Measurements from ENCODE around the gene CACNA1D. TPM values are rescaled to one million over a fixed set of nuclear protein-coding genes. Genes with fewer than 3 reads are reported as not detected.

Gene CACNA1D
- total RNA-seq (2021) = 0.85 TPM in 1 of 2 replicates, not detected in the other
- percentile 9 among the genes with signal in this experiment for Bru-seq, nascent RNA
- percentile 12 among the genes with signal in this experiment for BruChase-seq, experiment 1, labeled RNA remaining after a 2-hour chase
- BruChase-seq, experiment 2, labeled RNA remaining after a 6-hour chase = percentile 14 among the genes with signal in this experiment
- long read RNA-seq, partial matches to known transcripts = 0 of 2 reads
- long read RNA-seq, other reads (novel, unspliced or antisense) = 2 of 2 reads

DNA sequence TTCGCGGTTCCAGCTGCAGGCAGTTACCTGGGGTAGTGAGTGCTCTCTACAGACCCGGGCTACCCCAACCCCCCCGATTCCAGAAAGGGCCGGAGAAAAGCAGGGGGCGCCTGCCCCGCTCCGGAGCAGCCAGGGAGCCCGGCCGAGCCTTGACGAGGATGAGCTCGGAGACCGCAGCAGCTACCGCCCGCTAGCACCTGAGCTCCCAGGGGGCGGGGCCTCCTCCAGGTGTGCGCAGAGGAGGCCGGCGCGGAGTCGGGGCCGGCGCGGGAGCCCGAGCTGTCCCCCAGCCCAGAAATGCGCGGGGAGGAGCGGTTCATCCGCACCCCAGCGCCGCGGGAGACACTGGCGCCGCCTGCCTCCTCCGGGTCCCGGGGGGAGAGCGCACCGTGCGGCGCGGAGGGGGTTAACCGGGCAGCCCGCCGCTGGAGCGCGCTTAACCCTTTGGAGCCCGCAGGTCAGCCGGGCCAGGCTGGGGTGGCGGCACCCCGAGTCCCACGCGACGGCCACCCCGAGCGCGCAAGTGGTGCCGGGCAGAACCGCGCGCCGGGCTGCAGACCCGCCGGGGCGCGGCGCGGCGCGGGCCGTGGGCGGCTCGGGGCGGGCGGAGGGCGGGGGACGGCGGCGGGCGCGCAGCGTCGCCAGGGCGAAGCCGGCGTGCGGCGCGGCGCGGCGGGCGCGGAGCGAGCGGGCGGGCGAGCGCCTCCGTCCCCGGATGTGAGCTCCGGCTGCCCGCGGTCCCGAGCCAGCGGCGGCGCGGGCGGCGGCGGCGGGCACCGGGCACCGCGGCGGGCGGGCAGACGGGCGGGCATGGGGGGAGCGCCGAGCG is at the start of gene CACNA1D:
Gene CACNA1D, plus strand, starts transcription at position 649 of the 829 bp plus-strand sequence. CDS start 556 bp downstream, outside the sequence.
- H3K36me3 ChIP-seq (ENCODE audit: insufficient read depth, low read length, poor library complexity, severe bottlenecking) = no peaks in the 10 kb centered on the region
- POLR2A ChIA-PET (ENCODE audit: low non-redundant PET) = no interaction called here
- intact Hi-C loops (cut with micrococcal nuclease; ENCODE audit: unreplicated experiment) = no loop called here
- peak; percentile 4 for DNase-seq (ENCODE audit: low spot score)
- TF ChIP-seq EZH2 (IDR thresholded peaks at IDR 0.05; ENCODE audit: borderline replicate concordance, low read depth, low read length, poor library complexity, severe bottlenecking) (no peak), CTCF (conservative IDR thresholded peaks at IDR 0.05; ENCODE audit: low read depth, low read length) (no peak)
- H3K4me1 ChIP-seq (ENCODE audit: insufficient read depth, low read length, poor library complexity, severe bottlenecking) = no peaks in the 10 kb centered on the region
- H3K4me3 ChIP-seq (ENCODE audit: low read depth, low read length, poor library complexity, severe bottlenecking) = peak within 1 kb of the TSS; percentile 34
- H3K9me3 ChIP-seq (ENCODE audit: low read depth, low read length, poor library complexity, severe bottlenecking) = no peaks in the 10 kb centered on the region
- H3K27ac ChIP-seq (ENCODE audit: low read depth, low read length, poor library complexity, severe bottlenecking) = no peak within 1 kb of the TSS
- BruUV-seq (replicated peaks) = no TSS peak
- CTCF ChIA-PET = no interaction called here
- H3K27me3 ChIP-seq (replicated peaks; ENCODE audit: insufficient read depth, low read depth, low read length, poor library complexity) = peaks cover 35% of the 10 kb centered on the region

DNA sequence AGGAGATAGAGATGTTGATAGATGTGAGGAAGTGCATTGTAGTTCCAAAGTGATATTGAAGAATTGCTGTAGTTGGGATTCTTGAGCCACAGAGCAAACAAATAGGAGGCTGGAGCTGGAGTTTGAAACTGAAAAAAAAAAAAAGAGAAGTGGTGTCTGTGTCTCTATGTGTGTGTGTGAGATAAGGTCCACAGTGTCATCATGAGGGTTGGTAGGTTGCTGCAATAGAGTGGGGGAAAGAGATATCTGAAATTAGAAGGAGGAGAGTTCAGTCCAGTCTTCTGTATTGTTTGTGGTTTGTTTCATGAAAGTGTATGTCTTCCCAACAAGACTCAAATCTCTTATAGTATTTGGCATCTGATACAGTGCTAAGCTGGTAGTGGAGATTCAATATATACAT is 37.3 kb upstream of the CACNA1D start:
- intact Hi-C loops (cut with micrococcal nuclease; ENCODE audit: unreplicated experiment) = no loop called here
- H3K27me3 ChIP-seq (replicated peaks; ENCODE audit: insufficient read depth, low read depth, low read length, poor library complexity) = peaks cover 8% of the 10 kb centered on the region
- DNase-seq (ENCODE audit: low spot score) = no peak
- no peaks in the 10 kb centered on the region for H3K36me3 ChIP-seq (ENCODE audit: insufficient read depth, low read length, poor library complexity, severe bottlenecking)
- CTCF ChIA-PET = no interaction called here
- TF ChIP-seq CTCF (conservative IDR thresholded peaks at IDR 0.05; ENCODE audit: low read depth, low read length) (no peak), EZH2 (IDR thresholded peaks at IDR 0.05; ENCODE audit: borderline replicate concordance, low read depth, low read length, poor library complexity, severe bottlenecking) (no peak)
- no peak overlapping the region for H3K4me3 ChIP-seq (ENCODE audit: low read depth, low read length, poor library complexity, severe bottlenecking)
- POLR2A ChIA-PET (ENCODE audit: low non-redundant PET) = no interaction called here
- no peaks in the 10 kb centered on the region for H3K4me1 ChIP-seq (ENCODE audit: insufficient read depth, low read length, poor library complexity, severe bottlenecking)
- BruUV-seq (replicated peaks) = no TSS peak
- H3K27ac ChIP-seq (ENCODE audit: low read depth, low read length, poor library complexity, severe bottlenecking) = no peak overlapping the region
- H3K9me3 ChIP-seq (ENCODE audit: low read depth, low read length, poor library complexity, severe bottlenecking) = no peaks in the 10 kb centered on the region

DNA sequence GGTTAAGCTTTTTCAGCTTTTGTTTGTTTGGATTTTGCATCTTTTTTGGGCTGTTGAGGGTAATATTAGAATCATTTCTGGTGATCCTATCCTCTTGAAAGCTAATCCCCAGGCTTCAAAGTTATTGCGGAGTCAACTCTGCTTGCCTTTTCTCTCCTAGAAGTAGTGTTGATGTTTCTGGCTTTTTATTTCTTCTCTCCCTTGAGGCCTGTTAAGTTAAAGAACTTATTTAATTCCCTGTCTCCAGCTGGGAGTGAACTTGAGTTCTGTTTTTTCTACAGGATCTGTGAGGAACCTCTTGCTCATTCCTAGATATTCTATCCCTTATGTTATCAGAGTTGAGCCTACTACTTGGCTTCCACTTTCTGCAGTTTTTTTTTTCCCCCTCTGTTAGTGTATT is 34.1 kb upstream of the CACNA1D start:
- DNase-seq (ENCODE audit: low spot score) = no peak
- no peak overlapping the region for H3K4me3 ChIP-seq (ENCODE audit: low read depth, low read length, poor library complexity, severe bottlenecking)
- no peak overlapping the region for H3K27ac ChIP-seq (ENCODE audit: low read depth, low read length, poor library complexity, severe bottlenecking)
- intact Hi-C loops (cut with micrococcal nuclease; ENCODE audit: unreplicated experiment) = no loop called here
- H3K9me3 ChIP-seq (ENCODE audit: low read depth, low read length, poor library complexity, severe bottlenecking) = no peaks in the 10 kb centered on the region
- peaks cover 8% of the 10 kb centered on the region for H3K27me3 ChIP-seq (replicated peaks; ENCODE audit: insufficient read depth, low read depth, low read length, poor library complexity)
- ChIA-PET POLR2A (ENCODE audit: low non-redundant PET) (no interaction called here), CTCF (no interaction called here)
- no TSS peak for BruUV-seq (replicated peaks)
- H3K4me1 ChIP-seq (ENCODE audit: insufficient read depth, low read length, poor library complexity, severe bottlenecking) = no peaks in the 10 kb centered on the region
- H3K36me3 ChIP-seq (ENCODE audit: insufficient read depth, low read length, poor library complexity, severe bottlenecking) = no peaks in the 10 kb centered on the region
- no peak for TF ChIP-seq EZH2 (IDR thresholded peaks at IDR 0.05; ENCODE audit: borderline replicate concordance, low read depth, low read length, poor library complexity, severe bottlenecking)
- no peak for TF ChIP-seq CTCF (conservative IDR thresholded peaks at IDR 0.05; ENCODE audit: low read depth, low read length)

All from A673 (cell line).